ENCODE results near the gene ACTG1.

- no peak for TF ChIP-seq REST (IDR thresholded peaks at IDR 0.05)
- TF ChIP-seq JUND (IDR thresholded peaks at IDR 0.05), result no peak
- no peak for TF ChIP-seq CTCF (IDR thresholded peaks at IDR 0.05; ENCODE audit: low read depth, low read length, missing input control)
- TF ChIP-seq EGR1 (IDR thresholded peaks at IDR 0.05; ENCODE audit: low read depth in 2 of 2), result no peak
- no peak for TF ChIP-seq GABPA (IDR thresholded peaks at IDR 0.05 in 1 of 2, conservative IDR thresholded peaks at IDR 0.05 in 1 of 2)
- no peak for TF ChIP-seq RXRA (IDR thresholded peaks at IDR 0.05)
- TF ChIP-seq ATF3 (IDR thresholded peaks at IDR 0.05), result no peak
- TF ChIP-seq ZBTB33 (IDR thresholded peaks at IDR 0.05), result no peak
- TF ChIP-seq TAF1 (conservative IDR thresholded peaks at IDR 0.05), result no peak
These were observed 46.7 kb downstream of the ACTG1 start for GRCh38 chr17:81465910-81466309.
